Measurements from ENCODE around the gene ERC2. TPM values are rescaled to one million over a fixed set of nuclear protein-coding genes. Genes with fewer than 3 reads are reported as not detected.

ERC2 gene
- total RNA-seq, 2 donors from 2014 or later, result 0.33 to 1.2 TPM

DNA sequence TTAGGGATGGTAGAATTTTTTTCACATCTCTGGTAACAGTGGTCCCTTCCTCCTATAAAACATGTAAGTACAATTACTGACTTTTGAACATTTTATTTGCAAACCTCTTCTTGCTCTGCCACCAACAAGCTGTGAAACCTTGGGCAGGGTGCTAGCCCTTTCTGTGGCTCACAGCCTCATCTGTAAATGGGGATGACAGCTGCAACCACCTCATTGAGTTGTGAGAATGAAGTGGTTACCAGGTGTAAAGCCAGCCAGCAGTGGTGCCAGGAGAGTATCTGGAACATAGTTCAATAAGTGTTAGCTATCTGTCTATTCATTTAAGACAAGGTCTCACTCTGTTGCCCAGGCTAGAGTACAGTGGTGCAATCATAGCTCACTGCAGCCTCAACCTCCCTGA is 278.1 kb downstream of the ERC2 start:
- DNase-seq (ENCODE audit: low spot score) (no peak), ATAC-seq (no peak)
- Mint-ChIP-seq H3K4me3 (no peak overlapping the region), H3K4me1 (ENCODE audit: low read depth in 2 of 2) (no peaks in the 10 kb centered on the region), H3K27ac (no peak overlapping the region), H3K27me3 (peaks cover 0 to 2% of the 10 kb centered on the region in 2 donors), H3K9me3 (no peaks in the 10 kb centered on the region), H3K36me3 (no peaks in the 10 kb centered on the region)

DNA sequence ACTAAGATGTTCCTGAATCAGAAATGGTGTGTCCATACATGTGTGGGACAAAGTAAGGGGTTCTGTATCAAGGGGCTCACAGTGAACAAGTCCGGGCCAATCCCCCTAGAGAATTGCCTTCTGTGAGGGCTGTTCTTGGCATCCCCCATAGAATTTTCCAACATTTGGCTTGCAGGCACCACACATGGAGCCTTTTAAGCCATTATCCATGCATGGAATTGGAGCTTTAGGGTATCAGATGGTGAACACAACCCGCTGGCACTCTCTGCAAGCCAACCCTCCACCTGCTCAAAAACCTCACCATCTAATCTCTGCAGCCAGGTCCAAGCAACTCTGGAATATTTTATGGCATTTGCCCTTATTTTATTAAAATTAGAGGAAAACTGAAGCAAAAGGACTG is 278.7 kb downstream of the ERC2 start:
- ATAC-seq, result no peak

DNA sequence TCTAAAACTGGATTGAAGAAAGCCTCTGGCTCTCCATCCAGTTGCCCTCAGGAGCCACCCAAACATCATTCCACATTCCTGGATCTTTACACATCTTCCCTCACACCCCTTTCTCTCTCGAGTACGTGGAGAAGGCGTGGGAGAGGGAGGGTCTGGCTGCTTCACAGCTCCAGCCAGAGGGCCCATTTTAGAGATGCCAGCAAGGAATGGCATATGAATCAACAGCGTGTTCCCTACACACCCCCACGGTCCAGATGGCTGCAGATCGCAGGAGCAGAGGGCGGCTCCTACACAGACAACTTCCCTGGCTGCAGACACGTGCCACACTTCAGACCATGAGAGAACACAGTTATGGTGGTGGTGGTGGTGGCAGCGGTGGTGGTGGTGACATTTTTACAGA is 280.1 kb downstream of the ERC2 start:
- H3K36me3 Mint-ChIP-seq, result no peaks in the 10 kb centered on the region
- H3K27me3 Mint-ChIP-seq, result peaks cover 0 to 2% of the 10 kb centered on the region in 2 donors
- DNase-seq (ENCODE audit: low spot score) (no peak), ATAC-seq (no peak)
- H3K9me3 Mint-ChIP-seq, result no peaks in the 10 kb centered on the region
- H3K27ac Mint-ChIP-seq, result no peak overlapping the region
- H3K4me1 Mint-ChIP-seq (ENCODE audit: low read depth in 2 of 2), result no peaks in the 10 kb centered on the region
- no peak overlapping the region for H3K4me3 Mint-ChIP-seq

More for the DNA sequence above, 278.7 kb downstream of the ERC2 start:
- no peak for DNase-seq (ENCODE audit: low spot score)
- Mint-ChIP-seq H3K4me1 (ENCODE audit: low read depth in 2 of 2) (no peaks in the 10 kb centered on the region), H3K36me3 (no peaks in the 10 kb centered on the region), H3K27me3 (peaks cover 0 to 2% of the 10 kb centered on the region in 2 donors), H3K9me3 (no peaks in the 10 kb centered on the region), H3K27ac (no peak overlapping the region), H3K4me3 (no peak overlapping the region)

DNA sequence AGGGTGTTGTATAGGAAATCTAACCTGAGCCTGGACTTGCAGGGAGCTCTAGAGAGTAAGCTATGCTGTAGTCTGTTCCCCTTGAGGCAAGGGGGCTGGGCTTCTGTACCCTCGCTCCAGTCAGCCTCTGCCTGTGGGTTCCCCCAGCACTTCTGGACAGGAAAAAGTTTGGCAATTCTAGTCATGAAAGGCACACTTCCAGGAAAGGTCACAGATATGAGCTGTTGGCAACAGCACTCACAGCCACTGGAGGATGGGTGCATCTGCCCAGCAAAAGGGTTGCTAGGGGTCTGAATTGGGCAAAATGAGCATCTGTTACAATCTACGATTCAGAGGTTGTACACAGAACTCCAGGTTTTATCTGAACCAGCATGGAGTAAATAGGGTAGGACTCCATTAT is 281.2 kb downstream of the ERC2 start:
- ATAC-seq, result no peak
- H3K4me1 Mint-ChIP-seq (ENCODE audit: low read depth in 2 of 2), result no peaks in the 10 kb centered on the region
- H3K27ac Mint-ChIP-seq, result no peak overlapping the region

DNA sequence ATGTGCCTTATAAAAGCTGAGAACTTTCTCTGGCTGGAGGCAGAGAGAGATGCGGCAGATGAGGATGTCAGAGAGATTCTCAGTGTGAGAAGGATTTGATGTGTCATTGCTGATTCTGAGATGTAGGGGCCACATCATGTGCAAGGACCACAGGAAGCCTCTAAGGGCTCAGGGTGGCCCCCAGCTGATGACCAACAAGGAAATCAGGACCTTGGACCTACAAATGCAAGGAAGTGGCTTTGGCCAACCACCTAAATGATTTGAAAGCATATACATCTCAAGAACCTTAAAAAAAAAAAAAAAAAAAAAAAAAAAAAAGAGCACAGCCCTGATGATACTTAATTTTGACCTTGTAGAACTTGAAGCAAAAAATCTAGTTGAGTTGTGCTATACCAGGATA is 282.4 kb downstream of the ERC2 start:
- ATAC-seq, result no peak
- DNase-seq (ENCODE audit: low spot score), result no peak
- no peaks in the 10 kb centered on the region for H3K36me3 Mint-ChIP-seq
- no peaks in the 10 kb centered on the region for H3K9me3 Mint-ChIP-seq
- peaks cover 0 to 2% of the 10 kb centered on the region in 2 donors for H3K27me3 Mint-ChIP-seq
- no peak overlapping the region for H3K4me3 Mint-ChIP-seq
- H3K27ac Mint-ChIP-seq, result no peak overlapping the region
- H3K4me1 Mint-ChIP-seq (ENCODE audit: low read depth in 2 of 2), result no peaks in the 10 kb centered on the region

More for the DNA sequence above, 281.2 kb downstream of the ERC2 start:
- no peaks in the 10 kb centered on the region for H3K9me3 Mint-ChIP-seq
- H3K36me3 Mint-ChIP-seq, result no peaks in the 10 kb centered on the region
- no peak overlapping the region for H3K4me3 Mint-ChIP-seq
- peaks cover 0 to 2% of the 10 kb centered on the region in 2 donors for H3K27me3 Mint-ChIP-seq
- no peak for DNase-seq (ENCODE audit: low spot score)

DNA sequence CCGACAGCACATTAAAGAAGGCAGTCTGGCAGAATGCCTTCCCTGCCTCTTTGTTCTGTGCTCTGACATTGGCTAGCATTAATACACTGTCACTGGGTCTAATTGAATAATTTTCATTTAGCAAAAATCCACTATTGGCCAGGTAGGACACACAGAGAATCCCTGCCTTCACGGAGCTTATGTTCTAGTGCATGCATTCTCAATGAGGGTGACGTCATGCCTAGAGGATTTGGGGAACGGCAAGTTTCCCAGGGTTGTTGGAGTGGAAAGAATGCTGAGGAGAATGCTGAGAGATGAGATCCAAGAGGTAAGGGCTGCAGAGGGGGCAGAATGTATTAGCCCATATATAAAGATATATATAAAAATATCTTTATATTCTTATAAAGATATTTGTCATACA is 284.7 kb downstream of the ERC2 start:
- H3K4me1 Mint-ChIP-seq (ENCODE audit: low read depth in 2 of 2), result no peaks in the 10 kb centered on the region
- no peak for DNase-seq (ENCODE audit: low spot score)
- ATAC-seq, result no peak
- H3K9me3 Mint-ChIP-seq, result peaks cover 5% of the 10 kb centered on the region
- H3K27me3 Mint-ChIP-seq, result peaks cover 0 to 3% of the 10 kb centered on the region in 2 donors
- H3K27ac Mint-ChIP-seq, result no peak overlapping the region
- no peaks in the 10 kb centered on the region for H3K36me3 Mint-ChIP-seq
- no peak overlapping the region for H3K4me3 Mint-ChIP-seq

DNA sequence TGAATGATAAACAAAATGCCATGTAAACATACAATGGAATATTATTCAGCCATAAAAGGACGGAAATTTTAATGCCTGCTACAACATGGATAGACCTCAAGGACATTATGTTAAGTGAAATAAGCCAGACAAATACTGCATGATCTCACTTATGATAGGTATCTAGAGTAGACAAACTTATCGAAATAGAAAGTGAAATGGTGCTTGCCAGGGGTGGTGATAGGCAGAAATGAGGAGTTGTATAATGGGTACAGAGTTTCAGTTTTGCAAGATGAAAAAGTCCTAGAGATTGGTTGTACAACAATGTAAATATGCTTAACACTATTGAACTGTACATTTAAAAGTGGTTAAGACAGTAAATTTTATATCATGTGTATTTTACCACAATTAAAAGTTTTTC is 287.8 kb downstream of the ERC2 start:
- H3K4me1 Mint-ChIP-seq (ENCODE audit: low read depth in 2 of 2), result no peaks in the 10 kb centered on the region
- DNase-seq (ENCODE audit: low spot score), result no peak
- peaks cover 5% of the 10 kb centered on the region for H3K9me3 Mint-ChIP-seq
- no peaks in the 10 kb centered on the region for H3K36me3 Mint-ChIP-seq
- no peak overlapping the region for H3K4me3 Mint-ChIP-seq
- H3K27ac Mint-ChIP-seq, result no peak overlapping the region
- ATAC-seq, result no peak
- H3K27me3 Mint-ChIP-seq, result peaks cover 0 to 6% of the 10 kb centered on the region in 2 donors

DNA sequence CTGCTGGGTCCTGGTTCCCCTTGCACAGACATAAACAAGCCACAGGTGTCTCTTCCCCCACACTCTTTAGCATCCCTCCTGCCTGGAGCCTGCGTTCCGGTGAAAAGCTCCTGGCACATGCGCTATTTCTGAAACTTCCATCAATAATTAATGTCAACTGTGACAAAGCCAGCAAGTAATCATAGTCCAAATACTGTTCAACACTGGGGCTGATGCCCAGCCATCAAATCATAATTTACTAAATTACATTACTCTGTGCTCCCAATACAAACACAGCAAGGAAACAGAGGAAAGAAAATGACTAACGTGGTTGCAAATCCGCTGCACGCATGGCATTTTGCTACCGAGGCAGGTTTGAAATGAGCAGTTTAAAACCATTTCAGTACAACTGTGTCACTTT is 294.7 kb downstream of the ERC2 start:
- no peaks in the 10 kb centered on the region for H3K4me1 Mint-ChIP-seq (ENCODE audit: low read depth in 2 of 2)
- H3K9me3 Mint-ChIP-seq, result peaks cover 2% of the 10 kb centered on the region
- no peak overlapping the region for H3K4me3 Mint-ChIP-seq
- no peak for DNase-seq (ENCODE audit: low spot score)
- peaks cover 2 to 3% of the 10 kb centered on the region in 2 donors for H3K27me3 Mint-ChIP-seq
- ATAC-seq, result no peak
- no peak overlapping the region for H3K27ac Mint-ChIP-seq
- H3K36me3 Mint-ChIP-seq, result no peaks in the 10 kb centered on the region

DNA sequence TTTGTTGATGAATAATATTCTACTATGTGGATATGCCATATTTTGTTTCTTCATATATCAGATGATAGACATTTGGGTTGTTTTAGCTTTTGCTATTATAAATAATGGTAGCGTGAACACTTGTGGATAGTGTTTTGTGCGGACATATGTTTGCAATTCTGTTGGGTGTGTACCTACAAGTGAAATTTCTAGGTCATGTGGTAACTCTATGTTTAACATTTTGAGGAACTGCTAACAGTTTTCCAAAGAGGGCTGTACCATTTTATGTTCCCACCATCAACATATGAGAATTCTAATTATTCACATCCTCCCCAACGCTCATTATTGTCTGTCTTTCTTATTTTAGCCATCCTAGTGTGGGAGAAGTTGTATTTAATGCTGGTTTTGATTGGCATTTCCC is 303.8 kb downstream of the ERC2 start:
- no peak for ATAC-seq
- DNase-seq (ENCODE audit: low spot score), result no peak
- Mint-ChIP-seq H3K4me3 (no peak overlapping the region), H3K36me3 (no peaks in the 10 kb centered on the region), H3K4me1 (ENCODE audit: low read depth in 2 of 2) (no peaks in the 10 kb centered on the region), H3K27ac (no peak overlapping the region), H3K27me3 (no peaks in the 10 kb centered on the region), H3K9me3 (peaks cover 16% of the 10 kb centered on the region)

DNA sequence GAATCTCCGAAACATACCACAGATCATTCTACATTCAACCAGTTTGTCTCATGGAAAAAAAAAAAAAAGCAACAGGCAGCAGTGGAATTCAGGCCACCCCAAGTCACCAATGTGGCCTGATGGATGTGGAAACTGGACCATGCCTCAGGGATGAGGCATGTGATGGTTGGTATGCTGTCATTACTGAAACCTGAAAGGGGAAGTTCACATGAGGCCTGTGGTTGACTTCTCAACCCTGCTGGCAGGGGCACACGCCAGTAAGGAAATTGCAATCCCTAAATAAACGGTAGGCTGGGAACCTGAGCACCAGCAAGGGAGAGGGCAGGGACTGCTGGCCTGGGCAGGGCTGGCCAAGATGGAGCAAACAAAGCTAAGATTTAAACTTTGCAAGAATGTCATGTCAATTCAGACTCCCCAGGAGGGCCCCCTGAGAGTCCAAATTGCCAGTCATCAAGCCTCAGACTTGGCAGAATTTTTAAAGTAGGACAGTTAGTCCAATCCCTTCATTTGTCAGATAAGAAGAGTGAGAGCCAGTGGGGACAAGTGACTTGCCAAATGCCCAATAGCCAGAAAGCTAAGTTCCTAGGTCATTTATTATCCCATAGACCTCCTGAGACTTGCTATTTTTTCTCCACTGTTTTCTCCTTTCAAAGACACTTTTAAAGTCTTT is 310.4 kb downstream of the ERC2 start:
- Mint-ChIP-seq H3K36me3 (no peaks in the 10 kb centered on the region), H3K4me3 (no peak overlapping the region), H3K27ac (no peak overlapping the region), H3K9me3 (peaks cover 9% of the 10 kb centered on the region), H3K27me3 (no peaks in the 10 kb centered on the region), H3K4me1 (ENCODE audit: low read depth in 2 of 2) (no peaks in the 10 kb centered on the region)
- DNase-seq (ENCODE audit: low spot score), result no peak
- no peak for ATAC-seq

DNA sequence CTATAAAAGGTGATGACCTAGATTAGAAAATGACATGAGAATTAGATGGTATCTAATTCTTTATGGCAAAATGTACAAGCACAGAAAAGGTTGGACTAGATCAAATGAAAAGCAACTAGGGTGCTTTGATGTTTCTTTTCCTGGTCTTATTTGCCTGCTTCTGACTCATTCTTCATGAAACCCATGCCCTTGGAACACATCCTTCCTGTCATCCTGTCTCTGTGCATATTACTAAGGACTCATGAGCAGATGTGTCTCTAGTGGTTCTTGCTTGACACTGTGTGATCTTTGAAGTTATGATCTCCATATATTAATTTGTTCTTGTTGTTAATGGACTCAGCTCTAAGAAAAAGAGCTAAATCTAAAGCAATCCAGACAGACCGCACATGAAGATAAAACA is 314.0 kb downstream of the ERC2 start:
- no peak for ATAC-seq
- no peaks in the 10 kb centered on the region for H3K4me1 Mint-ChIP-seq (ENCODE audit: low read depth in 2 of 2)
- H3K27me3 Mint-ChIP-seq, result no peaks in the 10 kb centered on the region

DNA sequence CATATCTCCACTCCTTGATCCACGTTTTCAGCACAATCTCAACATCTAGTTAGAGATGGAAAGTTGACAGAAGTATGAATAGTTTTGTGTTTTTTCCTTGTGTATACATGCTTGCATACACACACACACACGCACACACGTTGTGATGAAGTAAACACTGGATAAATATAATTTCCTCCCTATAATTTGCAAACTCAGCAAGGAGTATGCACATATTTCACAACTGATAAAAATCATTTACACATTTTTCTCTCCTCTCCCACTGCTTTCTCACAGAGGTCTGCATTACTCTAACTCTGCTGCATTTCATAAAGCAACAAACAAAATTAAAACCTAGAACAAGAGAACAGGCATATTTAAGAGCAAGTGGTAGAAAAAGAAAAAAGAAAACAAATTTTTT is 320.9 kb downstream of the ERC2 start:
- Mint-ChIP-seq H3K9me3 (no peaks in the 10 kb centered on the region), H3K27me3 (no peaks in the 10 kb centered on the region), H3K27ac (no peak overlapping the region), H3K4me1 (ENCODE audit: low read depth in 2 of 2) (no peaks in the 10 kb centered on the region), H3K4me3 (no peak overlapping the region), H3K36me3 (no peaks in the 10 kb centered on the region)
- DNase-seq (ENCODE audit: low spot score) (no peak), ATAC-seq (no peak)

More for the DNA sequence above, 314.0 kb downstream of the ERC2 start:
- Mint-ChIP-seq H3K9me3 (peaks cover 3% of the 10 kb centered on the region), H3K4me3 (no peak overlapping the region), H3K36me3 (no peaks in the 10 kb centered on the region), H3K27ac (no peak overlapping the region)
- DNase-seq (ENCODE audit: low spot score), result no peak

DNA sequence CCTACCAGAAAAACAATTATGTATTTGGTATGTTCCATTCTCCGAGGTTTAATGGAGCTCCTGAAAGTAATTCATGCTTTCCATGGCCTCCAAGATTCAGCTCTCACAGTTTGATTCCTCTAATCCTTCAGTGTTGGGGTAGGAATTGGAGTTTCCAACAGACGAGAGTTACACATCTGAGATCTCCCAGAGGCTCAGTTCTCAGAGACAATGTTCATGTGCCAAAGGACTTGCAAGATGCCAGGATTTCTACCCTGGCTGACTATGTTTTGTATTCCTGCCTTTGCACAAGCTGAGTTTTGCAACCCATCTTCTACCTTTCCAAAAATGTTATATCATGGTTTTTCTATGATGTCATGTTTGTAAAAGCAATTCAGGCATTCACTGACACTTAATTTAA is 322.9 kb downstream of the ERC2 start:
- Mint-ChIP-seq H3K27me3 (no peaks in the 10 kb centered on the region), H3K9me3 (peaks cover 3% of the 10 kb centered on the region), H3K27ac (no peak overlapping the region), H3K4me1 (ENCODE audit: low read depth in 2 of 2) (no peaks in the 10 kb centered on the region), H3K36me3 (no peaks in the 10 kb centered on the region), H3K4me3 (no peak overlapping the region)
- DNase-seq (ENCODE audit: low spot score) (no peak), ATAC-seq (no peak)

DNA sequence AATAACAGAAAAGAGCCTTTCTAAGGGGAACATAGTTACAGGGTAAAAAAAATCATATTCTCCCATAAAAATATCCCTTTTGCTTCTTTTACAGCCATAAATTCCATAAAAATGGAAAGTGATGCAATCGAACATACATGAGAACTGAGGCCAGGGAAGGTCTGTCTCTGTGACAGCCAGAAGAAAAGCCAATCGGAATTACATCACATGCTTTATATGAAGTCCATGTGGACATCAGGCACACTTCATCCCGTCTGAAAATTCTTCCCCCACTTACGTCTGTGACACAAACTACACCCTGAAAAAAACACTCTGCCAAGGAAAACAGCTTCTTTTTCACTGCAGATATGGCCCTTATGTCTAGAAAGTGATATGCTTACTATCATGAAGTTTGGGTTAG is 323.5 kb downstream of the ERC2 start:
- no peaks in the 10 kb centered on the region for H3K36me3 Mint-ChIP-seq
- H3K4me3 Mint-ChIP-seq, result no peak overlapping the region
- H3K9me3 Mint-ChIP-seq, result peaks cover 3% of the 10 kb centered on the region
- no peak overlapping the region for H3K27ac Mint-ChIP-seq
- H3K4me1 Mint-ChIP-seq (ENCODE audit: low read depth in 2 of 2), result no peaks in the 10 kb centered on the region
- H3K27me3 Mint-ChIP-seq, result no peaks in the 10 kb centered on the region
- no peak for DNase-seq (ENCODE audit: low spot score)
- ATAC-seq, result no peak

DNA sequence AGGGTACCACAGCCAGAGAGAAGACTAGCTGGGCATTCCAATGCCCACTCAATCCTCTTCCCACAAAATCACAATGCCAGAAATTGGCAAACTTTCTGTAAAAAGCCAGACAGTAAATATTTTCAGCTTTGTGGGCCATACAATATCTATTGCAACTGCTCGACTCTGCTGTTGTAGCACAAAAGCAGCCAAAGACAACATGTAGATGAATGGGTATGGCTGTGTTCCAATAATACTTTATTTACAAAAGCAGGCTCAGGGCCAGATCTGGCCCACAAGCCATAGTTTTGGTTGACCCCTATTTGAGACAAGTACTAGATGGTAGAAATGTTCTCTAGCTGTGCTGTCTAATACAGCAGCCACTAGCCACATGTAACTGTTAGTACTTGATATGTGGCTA is 330.9 kb downstream of the ERC2 start:
- no peak overlapping the region for H3K27ac Mint-ChIP-seq
- peaks cover 3% of the 10 kb centered on the region for H3K9me3 Mint-ChIP-seq
- no peaks in the 10 kb centered on the region for H3K36me3 Mint-ChIP-seq
- ATAC-seq, result no peak
- H3K27me3 Mint-ChIP-seq, result no peaks in the 10 kb centered on the region
- no peak overlapping the region for H3K4me3 Mint-ChIP-seq
- no peak for DNase-seq (ENCODE audit: low spot score)
- no peaks in the 10 kb centered on the region for H3K4me1 Mint-ChIP-seq (ENCODE audit: low read depth in 2 of 2)
